A549 treated with CpdA at 1 μM for 4 hours (cell line): ENCODE results near the gene ESR1. TPM values are rescaled to one million over a fixed set of nuclear protein-coding genes. Genes with fewer than 3 reads are reported as not detected.

ENCODE experiments used
- total RNA-seq: library from RNA; stranded (reverse); fragments of 200-300 nt; extraction: Qiagen RNA extraction; gene quantifications from 5 replicates; pipeline ENCODE4 v1.2.3, GENCODE V29; 2022; ENCODE audit warnings: low read depth

The ESR1 gene
- 0.01 to 0.02 TPM in 2 of 5 replicates, not detected in the others for total RNA-seq

GRCh38 chr6:151807513-151808370 lies at the start of gene ESR1:
ESR1 (plus strand) TSS chr6:151807682; CDS start chr6:151807913, 231 bp downstream.

